GM12875 (cell line): ENCODE results near the gene PTPRG.

ENCODE experiments used
- H3K4me3 ChIP-seq: one replicate; pipeline ENCODE4 v1.5.1; 2011; ENCODE audit warnings: low read depth, low read length, control low read depth
- CTCF ChIP-seq: IDR thresholded peaks from 2 replicates; pipeline ENCODE4 v1.5.1; 2011; ENCODE audit warnings: low read depth, mild to moderate bottlenecking, control low read depth, inconsistent platforms, low read length, moderate library complexity, borderline replicate concordance; ENCODE audit not compliant: insufficient read depth

Gene PTPRG

GRCh38 chr3:61897848-61898247, 336.5 kb downstream of the PTPRG start:
- TF ChIP-seq CTCF = no peak
- no peak overlapping the region for H3K4me3 ChIP-seq

- TF ChIP-seq CTCF = no peak
- no peak overlapping the region for H3K4me3 ChIP-seq
These were observed 338.5 kb downstream of the PTPRG start for GRCh38 chr3:61899700-61900462.

- H3K4me3 ChIP-seq = no peak overlapping the region
- TF ChIP-seq CTCF = no peak
These were observed 340.1 kb downstream of the PTPRG start for GRCh38 chr3:61901496-61901895.

GRCh38 chr3:61901986-61902385, 340.6 kb downstream of the PTPRG start:
- H3K4me3 ChIP-seq = no peak overlapping the region
- TF ChIP-seq CTCF = no peak

- no peak for TF ChIP-seq CTCF
These were observed 341.7 kb downstream of the PTPRG start for GRCh38 chr3:61903074-61903473.

GRCh38 chr3:61903931-61904657, 342.7 kb downstream of the PTPRG start:
- H3K4me3 ChIP-seq = no peak overlapping the region
- TF ChIP-seq CTCF = no peak

More at GRCh38 chr3:61903074-61903473, 341.7 kb downstream of the PTPRG start:
- H3K4me3 ChIP-seq = no peak overlapping the region
